Muscle of leg (tissue), 11 donors: ENCODE measurements around the gene KDM5A. TPM values are rescaled to one million over a fixed set of nuclear protein-coding genes. Genes with fewer than 3 reads are reported as not detected.

ENCODE experiments used
- DNase-seq: peaks from one replicate; pipeline ENCODE4 v3.0.0; 2013
- H3K27ac ChIP-seq: one replicate; pipeline ENCODE4 v1.5.1; 2013; ENCODE audit warnings: mild to moderate bottlenecking, low read length, control low read depth
- H3K27me3 ChIP-seq: one replicate; pipeline ENCODE4 v1.6.1; 2013; ENCODE audit warnings: low read length; ENCODE audit not compliant: control insufficient read depth, insufficient read depth
- H3K36me3 ChIP-seq: one replicate; pipeline ENCODE4 v1.6.1; 2013; ENCODE audit warnings: low read length; ENCODE audit not compliant: control insufficient read depth, insufficient read depth
- H3K4me1 ChIP-seq: one replicate; pipeline ENCODE4 v1.6.1; 2013; ENCODE audit warnings: low read length; ENCODE audit not compliant: control insufficient read depth, insufficient read depth
- H3K4me3 ChIP-seq: one replicate; pipeline ENCODE4 v1.5.1; 2013; ENCODE audit warnings: low read length, control low read depth
- H3K9me3 ChIP-seq: replicated peaks from 2 replicates; pipeline ENCODE4 v1.6.1; 2013; ENCODE audit warnings: low read depth, low read length; ENCODE audit not compliant: control insufficient read depth
- WGBS: methylation state at CpG from one replicate; pipeline ENCODE4 v1.1.5; 2013; ENCODE audit warnings: missing lambda C conversion rate; ENCODE audit not compliant: insufficient coverage; 5-methylcytosine and 5-hydroxymethylcytosine counted together
- polyA plus RNA-seq, 8 donors: library from polyadenylated mRNA; unstranded; fragments of 120-200 nt; gene quantifications; one replicate each; pipeline versions ENCODE4 v1.2.1 to v1.2.3, GENCODE V29; 2013; ENCODE audit warnings: inconsistent platforms in 1 of 8, low replicate concordance in 1 of 8; ENCODE audit not compliant: insufficient read length in 8 of 8, insufficient read depth in 1 of 8
- total RNA-seq: library from RNA; stranded (reverse); fragments of 120-200 nt; gene quantifications from one replicate; pipeline ENCODE4 v1.2.4, GENCODE V29; 2013

The KDM5A gene
- total and polyA plus RNA-seq, 9 donors = 15.8 to 36.8 (median 22.9) TPM

DNA sequence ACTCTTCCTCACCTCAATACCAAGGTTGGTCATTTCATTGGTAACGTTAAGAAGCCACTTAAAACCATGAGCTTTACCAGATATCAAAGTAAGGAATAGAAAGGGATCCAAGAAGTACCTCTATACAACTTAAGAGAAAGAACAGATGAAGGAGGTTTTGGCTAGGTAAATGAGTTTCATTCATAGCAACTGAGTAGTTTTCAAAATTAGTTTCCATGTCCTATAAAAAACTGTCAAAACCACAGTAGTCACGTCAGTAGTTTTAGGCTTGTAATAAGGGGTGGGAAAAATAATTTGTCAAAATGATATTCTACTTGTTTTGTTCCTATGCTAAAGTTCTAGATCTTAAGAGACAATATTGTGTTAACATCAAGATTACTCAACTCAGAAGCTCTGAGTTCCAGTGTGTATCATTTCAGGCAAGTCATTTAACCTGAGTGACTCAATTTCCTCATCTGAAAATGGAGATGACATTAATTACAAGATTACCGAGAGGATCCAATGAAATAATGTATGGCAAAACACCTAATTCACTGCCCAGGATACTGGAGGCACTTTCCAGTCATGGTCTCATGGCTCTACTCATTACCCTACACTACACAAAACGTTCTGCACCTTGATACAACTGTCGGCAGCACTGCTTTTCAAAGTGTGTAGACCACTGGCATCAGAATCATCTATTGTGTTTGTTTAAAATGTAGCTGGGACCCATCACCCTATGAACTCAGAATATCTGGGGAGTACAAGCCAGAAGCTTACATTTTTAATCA lies 102.4 kb downstream of the KDM5A start:
- H3K27me3 ChIP-seq = no peaks in the 10 kb centered on the region
- H3K4me3 ChIP-seq = no peak overlapping the region
- no peaks in the 10 kb centered on the region for H3K4me1 ChIP-seq
- H3K36me3 ChIP-seq = peaks cover 24% of the 10 kb centered on the region
- WGBS = 100% methylated on average over 1 of the region's 5 CpGs
- no peak overlapping the region for H3K27ac ChIP-seq
- no peaks in the 10 kb centered on the region for H3K9me3 ChIP-seq
- no peak for DNase-seq

DNA sequence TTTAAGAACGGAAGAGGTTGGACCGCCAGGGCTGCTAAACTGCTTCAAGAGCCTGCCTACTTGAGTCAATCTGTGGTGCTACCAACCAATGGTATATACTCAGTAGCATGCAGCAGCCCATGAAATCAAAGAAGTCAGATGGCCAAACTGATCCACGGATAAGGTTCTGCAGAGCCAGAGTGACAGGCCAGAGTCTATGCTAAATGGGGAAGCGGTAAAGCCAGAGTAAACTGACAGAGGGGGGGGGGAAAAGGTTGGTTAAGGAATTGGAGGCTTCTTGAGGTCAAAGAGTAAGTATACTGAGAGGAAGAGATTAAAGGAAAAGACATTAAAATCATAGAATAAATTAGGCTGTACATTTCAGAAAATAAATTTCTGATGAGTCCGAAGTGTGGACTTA lies 111.1 kb downstream of the KDM5A start:
- WGBS = 98% methylated on average over 5 of the region's 5 CpGs
- DNase-seq = no peak

GRCh38 chr12:275812-276211 lies 113.3 kb downstream of the KDM5A start:
- H3K4me1 ChIP-seq = no peaks in the 10 kb centered on the region
- H3K27me3 ChIP-seq = no peaks in the 10 kb centered on the region
- WGBS = 86% methylated on average over 3 of the region's 6 CpGs

More for the DNA sequence above, 111.1 kb downstream of the KDM5A start:
- no peaks in the 10 kb centered on the region for H3K9me3 ChIP-seq
- no peaks in the 10 kb centered on the region for H3K27me3 ChIP-seq
- H3K4me3 ChIP-seq = no peak overlapping the region
- peaks cover 3% of the 10 kb centered on the region for H3K36me3 ChIP-seq
- H3K27ac ChIP-seq = no peak overlapping the region
- H3K4me1 ChIP-seq = no peaks in the 10 kb centered on the region

GRCh38 chr12:273382-273781 lies 115.7 kb downstream of the KDM5A start:
- Histone ChIP-seq H3K4me1 (peaks cover 5% of the 10 kb centered on the region), H3K4me3 (no peak overlapping the region), H3K9me3 (no peaks in the 10 kb centered on the region), H3K27me3 (no peaks in the 10 kb centered on the region), H3K36me3 (no peaks in the 10 kb centered on the region), H3K27ac (no peak overlapping the region)
- DNase-seq = no peak
- no CpG with 5 or more reads among the region's 3 CpGs for WGBS

More at GRCh38 chr12:275812-276211, 113.3 kb downstream of the KDM5A start:
- no peak for DNase-seq
- H3K27ac ChIP-seq = no peak overlapping the region
- no peaks in the 10 kb centered on the region for H3K9me3 ChIP-seq
- no peak overlapping the region for H3K4me3 ChIP-seq
- H3K36me3 ChIP-seq = peaks cover 3% of the 10 kb centered on the region

DNA sequence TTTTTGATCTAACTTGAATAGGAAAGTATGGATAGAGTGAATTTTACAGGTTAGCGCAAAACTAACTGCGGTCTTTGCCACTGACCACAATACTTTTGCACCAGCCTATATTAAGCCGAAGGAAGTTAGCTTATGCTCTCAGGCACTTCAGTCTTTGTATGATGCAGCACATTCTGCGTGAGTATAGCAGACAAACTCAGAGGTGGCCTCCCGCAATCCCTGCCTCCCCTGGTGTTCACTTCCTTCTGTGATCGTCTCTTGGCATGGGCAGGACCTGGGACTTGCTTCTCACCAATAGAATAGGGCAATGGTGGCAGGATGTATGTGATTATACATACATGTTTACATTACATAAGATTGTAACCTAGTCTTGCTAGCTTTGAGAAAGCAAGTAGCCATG lies 116.2 kb downstream of the KDM5A start:
- peaks cover 5% of the 10 kb centered on the region for H3K4me1 ChIP-seq
- H3K36me3 ChIP-seq = no peaks in the 10 kb centered on the region
- H3K27me3 ChIP-seq = no peaks in the 10 kb centered on the region
- no peaks in the 10 kb centered on the region for H3K9me3 ChIP-seq
- no peak overlapping the region for H3K27ac ChIP-seq
- no peak for DNase-seq
- no peak overlapping the region for H3K4me3 ChIP-seq
- WGBS = no CpG with 5 or more reads among the region's 6 CpGs

- H3K36me3 ChIP-seq = no peaks in the 10 kb centered on the region
- peaks cover 7% of the 10 kb centered on the region for H3K4me1 ChIP-seq
- H3K27ac ChIP-seq = no peak overlapping the region
- 42% methylated on average over 3 of the region's 4 CpGs for WGBS
- peak; percentile 68 for DNase-seq
- no peaks in the 10 kb centered on the region for H3K27me3 ChIP-seq
- H3K9me3 ChIP-seq = no peaks in the 10 kb centered on the region
- H3K4me3 ChIP-seq = no peak overlapping the region
Observed at GRCh38 chr12:271161-271560, 118.0 kb downstream of the KDM5A start.

GRCh38 chr12:269191-269590 lies 119.9 kb downstream of the KDM5A start:
- Histone ChIP-seq H3K4me3 (no peak overlapping the region), H3K9me3 (no peaks in the 10 kb centered on the region), H3K36me3 (no peaks in the 10 kb centered on the region), H3K27me3 (no peaks in the 10 kb centered on the region), H3K4me1 (peaks cover 7% of the 10 kb centered on the region), H3K27ac (no peak overlapping the region)
- 57% methylated on average over 3 of the region's 3 CpGs for WGBS
- DNase-seq = peak; percentile 50

DNA sequence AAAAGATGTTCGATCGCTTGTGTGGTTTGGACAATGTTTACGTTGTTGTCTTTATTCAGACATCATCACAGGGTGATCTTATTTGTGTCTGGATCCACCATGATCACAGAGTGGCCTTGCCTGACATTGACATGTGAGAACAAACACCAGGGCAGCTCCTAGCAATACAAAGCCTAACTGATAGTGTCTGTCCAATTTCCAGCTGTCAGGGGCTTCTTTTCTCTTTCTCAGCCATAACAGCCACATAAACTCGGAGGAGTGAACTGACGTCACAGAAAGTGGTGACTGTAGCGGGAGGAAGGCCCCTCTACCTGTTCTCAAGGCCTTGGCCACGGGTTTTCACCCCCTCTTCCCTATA lies 120.7 kb downstream of the KDM5A start:
- H3K4me1 ChIP-seq = peaks cover 7% of the 10 kb centered on the region
- WGBS = 46% methylated on average over 3 of the region's 7 CpGs
- no peak for DNase-seq

GRCh38 chr12:267581-268482 lies 121.3 kb downstream of the KDM5A start:
- Histone ChIP-seq H3K36me3 (no peaks in the 10 kb centered on the region), H3K27ac (no peak overlapping the region), H3K27me3 (no peaks in the 10 kb centered on the region), H3K4me3 (no peak overlapping the region), H3K4me1 (peaks cover 7% of the 10 kb centered on the region), H3K9me3 (no peaks in the 10 kb centered on the region)
- WGBS = 45% methylated on average over 10 of the region's 14 CpGs
- DNase-seq = peak; percentile 49

More for the DNA sequence above, 120.7 kb downstream of the KDM5A start:
- Histone ChIP-seq H3K9me3 (no peaks in the 10 kb centered on the region), H3K27ac (no peak overlapping the region), H3K4me3 (no peak overlapping the region), H3K27me3 (no peaks in the 10 kb centered on the region), H3K36me3 (no peaks in the 10 kb centered on the region)

DNA sequence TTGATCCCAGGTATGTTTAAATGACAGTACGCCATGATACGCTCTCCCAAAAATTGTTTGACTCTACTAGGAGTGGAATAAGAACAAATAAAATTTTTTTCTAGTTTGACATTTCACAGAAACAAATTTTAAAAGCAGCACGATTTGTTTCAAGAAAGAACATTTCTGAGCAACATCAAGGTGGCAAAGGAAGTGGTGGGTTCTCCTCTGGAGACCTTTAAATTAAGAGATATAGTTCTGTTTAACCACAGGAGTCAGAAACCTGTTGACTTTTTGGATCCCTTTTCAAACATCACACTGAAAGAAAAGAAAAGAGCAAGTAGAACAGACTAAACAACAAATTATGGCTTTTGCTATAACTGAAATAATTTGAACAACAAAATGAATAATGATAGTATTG lies 124.0 kb downstream of the KDM5A start:
- no peak for DNase-seq
- peaks cover 7% of the 10 kb centered on the region for H3K4me1 ChIP-seq
- H3K27me3 ChIP-seq = no peaks in the 10 kb centered on the region
- no peaks in the 10 kb centered on the region for H3K9me3 ChIP-seq
- H3K27ac ChIP-seq = no peak overlapping the region
- no CpG with 5 or more reads among the region's 3 CpGs for WGBS
- no peaks in the 10 kb centered on the region for H3K36me3 ChIP-seq
- H3K4me3 ChIP-seq = no peak overlapping the region
